NCI-H1694 (cell line): ENCODE results near the gene LAMB3.
"Not testable (repeated sequence)": the region's sequence is repeated elsewhere in the genome, so short reads cannot be mapped to it uniquely, and the experiment has no call there.

Experiments used
- DNase-seq: peaks from one replicate; lab custom pipeline; 2025; lab: John Stamatoyannopoulos, UW

The LAMB3 gene

GRCh38 chr1:209652121-209652735 lies at the start of gene LAMB3:
Gene LAMB3 (minus strand): TSS chr1:209652425. CDS start chr1:209650944, 1,481 bp downstream.
- no peak for DNase-seq

GRCh38 chr1:209700686-209701085 lies 48.5 kb upstream of the LAMB3 start:
- DNase-seq = not testable (repeated sequence)

GRCh38 chr1:209697126-209697525 lies 44.9 kb upstream of the LAMB3 start:
- no peak for DNase-seq

- DNase-seq = no peak
These were observed 44.4 kb upstream of the LAMB3 start for GRCh38 chr1:209696673-209697072.

- peak; percentile 64 for DNase-seq
These were observed 40.7 kb upstream of the LAMB3 start for GRCh38 chr1:209692745-209693504.

- DNase-seq = no peak
These were observed 40.1 kb upstream of the LAMB3 start for GRCh38 chr1:209692296-209692695.

GRCh38 chr1:209691237-209691636 lies 39.0 kb upstream of the LAMB3 start:
- no peak for DNase-seq

GRCh38 chr1:209689477-209689876 lies 37.3 kb upstream of the LAMB3 start:
- DNase-seq = no peak

GRCh38 chr1:209688746-209689234 lies 36.6 kb upstream of the LAMB3 start:
- DNase-seq = no peak

GRCh38 chr1:209686322-209686721 lies 34.1 kb upstream of the LAMB3 start:
- DNase-seq = no peak

GRCh38 chr1:209685821-209686220 lies 33.6 kb upstream of the LAMB3 start:
- DNase-seq = no peak

GRCh38 chr1:209678981-209679539 lies 26.8 kb upstream of the LAMB3 start:
- no peak for DNase-seq

GRCh38 chr1:209675565-209676154 lies 23.4 kb upstream of the LAMB3 start:
- DNase-seq = no peak

- no peak for DNase-seq
These were observed 22.8 kb upstream of the LAMB3 start, which contains the start of gene G0S2 for GRCh38 chr1:209674957-209675564. Gene G0S2 (plus strand): TSS chr1:209675412. CDS start chr1:209675685, 273 bp downstream.

- DNase-seq = no peak
These were observed 21.6 kb upstream of the LAMB3 start for GRCh38 chr1:209673631-209674417.

- no peak for DNase-seq
These were observed 20.7 kb upstream of the LAMB3 start for GRCh38 chr1:209672705-209673630.

- no peak for DNase-seq
These were observed 18.3 kb upstream of the LAMB3 start for GRCh38 chr1:209670441-209671082.

- no peak for DNase-seq
These were observed 15.5 kb upstream of the LAMB3 start for GRCh38 chr1:209667708-209668107.

GRCh38 chr1:209667103-209667502 lies 14.9 kb upstream of the LAMB3 start:
- no peak for DNase-seq

- DNase-seq = no peak
These were observed 10.7 kb upstream of the LAMB3 start for GRCh38 chr1:209662879-209663327.
